ENCODE results near the gene DNM2. TPM values are rescaled to one million over a fixed set of nuclear protein-coding genes. Genes with fewer than 3 reads are reported as not detected.
A peak's percentile ranks its signal among the peaks of the same experiment; 100 is the strongest.

DNM2 gene
- total RNA-seq, 1 donor from 2014 or later = 117 TPM

GRCh38 chr19:10749435-10750384 is 31.8 kb downstream of the DNM2 start:
- no peak for TF ChIP-seq CTCF (conservative IDR thresholded peaks at IDR 0.05)
- no peaks in the 10 kb centered on the region for H3K27me3 Mint-ChIP-seq (ENCODE audit: low read depth)
- H3K36me3 Mint-ChIP-seq (ENCODE audit: low read depth) = no peaks in the 10 kb centered on the region
- no peaks in the 10 kb centered on the region for H3K9me3 Mint-ChIP-seq
- DNase-seq (ENCODE audit: low read depth, low spot score) = no peak
- no peak overlapping the region for H3K27ac Mint-ChIP-seq (ENCODE audit: unreplicated experiment)
- H3K4me3 Mint-ChIP-seq = no peak overlapping the region
- H3K4me1 Mint-ChIP-seq = peaks cover 9% of the 10 kb centered on the region

GRCh38 chr19:10751109-10751953 is 33.5 kb downstream of the DNM2 start:
- H3K9me3 Mint-ChIP-seq = no peaks in the 10 kb centered on the region
- DNase-seq (ENCODE audit: low read depth, low spot score) = no peak
- no peaks in the 10 kb centered on the region for H3K36me3 Mint-ChIP-seq (ENCODE audit: low read depth)
- H3K4me1 Mint-ChIP-seq = peaks cover 3% of the 10 kb centered on the region
- H3K27ac Mint-ChIP-seq (ENCODE audit: unreplicated experiment) = peak overlapping the region; percentile 78
- TF ChIP-seq CTCF (conservative IDR thresholded peaks at IDR 0.05) = no peak
- H3K4me3 Mint-ChIP-seq = no peak overlapping the region
- H3K27me3 Mint-ChIP-seq (ENCODE audit: low read depth) = no peaks in the 10 kb centered on the region

GRCh38 chr19:10752237-10752912 is 34.5 kb downstream of the DNM2 start:
- Mint-ChIP-seq H3K36me3 (ENCODE audit: low read depth) (no peaks in the 10 kb centered on the region), H3K9me3 (no peaks in the 10 kb centered on the region), H3K27ac (ENCODE audit: unreplicated experiment) (no peak overlapping the region), H3K27me3 (ENCODE audit: low read depth) (no peaks in the 10 kb centered on the region), H3K4me1 (peaks cover 3% of the 10 kb centered on the region), H3K4me3 (no peak overlapping the region)
- no peak for TF ChIP-seq CTCF (conservative IDR thresholded peaks at IDR 0.05)
- no peak for DNase-seq (ENCODE audit: low read depth, low spot score)

- Mint-ChIP-seq H3K4me1 (peaks cover 3% of the 10 kb centered on the region), H3K27ac (ENCODE audit: unreplicated experiment) (no peak overlapping the region), H3K36me3 (ENCODE audit: low read depth) (no peaks in the 10 kb centered on the region), H3K27me3 (ENCODE audit: low read depth) (no peaks in the 10 kb centered on the region), H3K9me3 (no peaks in the 10 kb centered on the region), H3K4me3 (no peak overlapping the region)
- TF ChIP-seq CTCF (conservative IDR thresholded peaks at IDR 0.05) = no peak
- no peak for DNase-seq (ENCODE audit: low read depth, low spot score)
Observed at GRCh38 chr19:10752913-10753704, 35.2 kb downstream of the DNM2 start.
